BLaER1 (cell line): Measurements from ENCODE around the gene VPS35.
"Not testable (repeated sequence)": the region's sequence is repeated elsewhere in the genome, so short reads cannot be mapped to it uniquely, and the experiment has no call there.

Experiments
- H3K27ac ChIP-seq: shearing (Covaris generic); formaldehyde crosslinking; 2 replicates; pipeline ENCODE4 v1.8.1; 2022
- H3K27me3 ChIP-seq: shearing (Covaris generic); formaldehyde crosslinking; 2 replicates; pipeline ENCODE4 v1.8.1; 2022
- H3K36me3 ChIP-seq: shearing (Covaris generic); formaldehyde crosslinking; 2 replicates; pipeline ENCODE4 v1.8.1; 2022
- H3K4me1 ChIP-seq: shearing (Covaris generic); formaldehyde crosslinking; 2 replicates; pipeline ENCODE4 v1.8.1; 2022
- H3K4me2 ChIP-seq: shearing (Covaris generic); formaldehyde crosslinking; 2 replicates; pipeline ENCODE4 v1.8.1; 2022
- H3K4me3 ChIP-seq: shearing (Covaris generic); formaldehyde crosslinking; 2 replicates; pipeline ENCODE4 v1.8.1; 2022
- H3K9ac ChIP-seq: shearing (Covaris generic); formaldehyde crosslinking; 2 replicates; pipeline ENCODE4 v1.8.1; 2022
- H3K9me3 ChIP-seq: shearing (Covaris generic); formaldehyde crosslinking; 2 replicates; pipeline ENCODE4 v1.8.1; 2022
- H4K20me1 ChIP-seq: shearing (Covaris generic); formaldehyde crosslinking; 2 replicates; pipeline ENCODE4 v1.8.1; 2022
- Cebpa-rat ChIP-seq: shearing (Covaris generic); IDR thresholded peaks from 2 replicates; pipeline ENCODE4 v1.8.1; 2022

The VPS35 gene

DNA sequence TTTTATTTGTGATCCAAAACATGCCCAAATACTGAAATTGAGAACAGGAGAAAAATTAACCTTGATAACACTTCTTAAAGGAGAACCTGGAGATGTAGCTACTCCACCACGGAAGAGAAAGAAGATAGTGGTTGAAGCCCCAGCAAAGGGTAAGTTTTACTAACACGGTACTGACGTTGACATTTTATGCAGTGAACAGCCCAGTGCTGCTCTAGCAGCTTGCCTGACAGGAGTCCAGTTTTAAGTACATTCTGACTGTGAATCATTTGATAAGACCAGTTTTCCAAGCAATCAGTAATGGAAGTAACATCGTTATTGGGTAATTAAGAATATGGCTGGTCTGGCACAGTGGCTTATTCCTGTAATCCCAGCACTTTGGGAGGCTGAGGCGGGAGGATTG is 7.0 kb upstream of the VPS35 start:
- no peak overlapping the region for H3K9ac ChIP-seq
- H4K20me1 ChIP-seq, result peaks cover 12% of the 10 kb centered on the region
- no peak overlapping the region for H3K4me3 ChIP-seq
- no peak overlapping the region for H3K4me2 ChIP-seq
- H3K27me3 ChIP-seq, result no peaks in the 10 kb centered on the region
- TF ChIP-seq Cebpa-rat, result no peak
- H3K9me3 ChIP-seq, result no peaks in the 10 kb centered on the region
- H3K4me1 ChIP-seq, result peaks cover 16% of the 10 kb centered on the region
- H3K27ac ChIP-seq, result no peak overlapping the region
- H3K36me3 ChIP-seq, result peaks cover 76% of the 10 kb centered on the region

DNA sequence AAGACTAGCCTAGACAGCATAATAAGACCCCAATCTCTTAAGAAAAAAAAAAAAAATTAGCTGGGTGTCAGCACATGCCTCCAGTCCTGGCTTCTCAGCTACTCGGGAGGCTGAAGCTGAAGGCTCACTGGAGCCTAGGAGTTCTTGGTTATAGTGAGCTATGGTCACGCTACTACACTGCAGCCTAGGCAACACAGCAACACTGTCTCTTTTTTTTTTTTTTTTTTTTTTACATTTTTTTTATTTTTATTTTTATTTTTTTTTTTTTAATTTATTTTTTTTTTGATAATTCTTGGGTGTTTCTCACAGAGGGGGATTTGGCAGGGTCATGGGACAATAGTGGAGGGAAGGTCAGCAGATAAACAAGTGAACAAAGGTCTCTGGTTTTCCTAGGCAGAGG is 4.6 kb upstream of the VPS35 start:
- no peak overlapping the region for H3K27ac ChIP-seq
- H3K27me3 ChIP-seq, result no peaks in the 10 kb centered on the region
- peaks cover 57% of the 10 kb centered on the region for H3K36me3 ChIP-seq
- peaks cover 27% of the 10 kb centered on the region for H4K20me1 ChIP-seq
- no peak overlapping the region for H3K4me2 ChIP-seq
- TF ChIP-seq Cebpa-rat, result no peak
- H3K9me3 ChIP-seq, result no peaks in the 10 kb centered on the region
- no peak overlapping the region for H3K4me3 ChIP-seq
- H3K4me1 ChIP-seq, result peaks cover 23% of the 10 kb centered on the region
- H3K9ac ChIP-seq, result no peak overlapping the region

DNA sequence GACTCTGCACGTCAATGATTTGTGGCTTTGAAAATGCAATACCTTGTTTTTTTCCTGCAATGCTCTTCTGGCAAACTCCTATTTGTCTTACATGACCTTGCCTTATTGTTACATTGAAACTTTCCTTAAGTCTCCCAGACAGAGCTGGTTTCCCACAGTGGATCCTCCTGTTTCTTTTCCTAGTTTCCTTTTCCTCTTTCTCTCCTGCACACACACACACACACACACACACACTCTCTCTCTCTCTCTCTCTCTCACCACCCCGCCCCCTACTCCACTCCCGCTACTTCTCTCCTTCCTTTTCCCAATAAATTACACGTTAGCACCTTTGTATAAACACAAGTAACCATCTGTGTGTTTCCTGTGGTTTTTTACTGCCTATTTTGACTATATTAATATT is 2.7 kb upstream of the VPS35 start:
- Histone ChIP-seq H3K36me3 (peaks cover 38% of the 10 kb centered on the region), H3K4me3 (peak overlapping the region; percentile 86; the same call in 1 of the 2 replicates), H4K20me1 (peaks cover 46% of the 10 kb centered on the region), H3K27ac (no peak overlapping the region), H3K9me3 (no peaks in the 10 kb centered on the region), H3K4me2 (peak overlapping the region; percentile 83), H3K9ac (peak overlapping the region; percentile 88), H3K27me3 (no peaks in the 10 kb centered on the region), H3K4me1 (peaks cover 38% of the 10 kb centered on the region)
- TF ChIP-seq Cebpa-rat, result no peak

DNA sequence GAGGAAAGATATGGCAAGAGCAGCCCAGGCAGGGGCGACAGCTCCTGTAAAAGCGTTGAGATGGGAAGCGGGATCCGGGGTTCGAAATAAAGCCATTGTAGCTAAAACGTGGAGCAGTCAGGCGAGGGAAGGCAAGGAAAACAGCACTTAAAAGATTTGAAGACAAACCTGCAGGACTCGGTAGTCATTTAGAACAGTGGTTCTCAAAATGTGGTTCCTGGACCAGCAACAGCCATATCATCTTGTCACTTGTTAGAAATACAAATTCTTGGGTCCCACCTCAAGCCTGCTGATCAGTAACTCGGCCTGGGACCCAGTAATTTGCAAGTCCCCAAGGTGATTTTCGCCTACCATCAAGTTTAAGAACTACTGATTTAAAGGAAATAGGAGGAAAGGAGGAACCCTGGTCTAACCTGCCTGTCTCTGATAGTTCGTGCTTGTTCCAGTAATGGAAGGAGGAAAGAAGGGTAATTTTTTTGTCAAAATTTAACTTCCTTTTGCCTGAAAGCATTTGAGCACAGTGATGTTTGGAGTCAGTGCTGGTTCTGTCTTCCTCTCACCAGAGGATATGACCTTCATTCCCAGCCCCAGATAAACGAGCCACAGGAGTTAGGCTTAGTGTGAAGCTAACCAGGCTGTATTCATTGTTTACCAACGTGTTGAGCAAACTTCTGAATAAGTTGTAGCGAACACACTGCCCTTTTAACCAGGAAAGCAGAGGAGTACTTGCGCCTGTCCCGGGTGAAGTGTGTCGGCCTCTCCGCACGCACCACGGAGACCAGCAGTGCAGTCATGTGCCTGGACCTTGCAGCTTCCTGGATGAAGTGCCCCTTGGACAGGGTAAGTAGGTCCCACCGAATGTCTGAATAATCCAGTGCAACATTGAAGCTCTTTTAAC is 1.6 kb upstream of the VPS35 start:
- Histone ChIP-seq H3K9ac (peak overlapping the region; percentile 88), H3K4me1 (peaks cover 41% of the 10 kb centered on the region), H4K20me1 (peaks cover 58% of the 10 kb centered on the region), H3K27me3 (no peaks in the 10 kb centered on the region), H3K9me3 (no peaks in the 10 kb centered on the region), H3K36me3 (peaks cover 26% of the 10 kb centered on the region), H3K27ac (peak overlapping the region; percentile 82), H3K4me2 (peak overlapping the region; percentile 83), H3K4me3 (peak overlapping the region; percentile 86)
- TF ChIP-seq Cebpa-rat, result no peak

DNA sequence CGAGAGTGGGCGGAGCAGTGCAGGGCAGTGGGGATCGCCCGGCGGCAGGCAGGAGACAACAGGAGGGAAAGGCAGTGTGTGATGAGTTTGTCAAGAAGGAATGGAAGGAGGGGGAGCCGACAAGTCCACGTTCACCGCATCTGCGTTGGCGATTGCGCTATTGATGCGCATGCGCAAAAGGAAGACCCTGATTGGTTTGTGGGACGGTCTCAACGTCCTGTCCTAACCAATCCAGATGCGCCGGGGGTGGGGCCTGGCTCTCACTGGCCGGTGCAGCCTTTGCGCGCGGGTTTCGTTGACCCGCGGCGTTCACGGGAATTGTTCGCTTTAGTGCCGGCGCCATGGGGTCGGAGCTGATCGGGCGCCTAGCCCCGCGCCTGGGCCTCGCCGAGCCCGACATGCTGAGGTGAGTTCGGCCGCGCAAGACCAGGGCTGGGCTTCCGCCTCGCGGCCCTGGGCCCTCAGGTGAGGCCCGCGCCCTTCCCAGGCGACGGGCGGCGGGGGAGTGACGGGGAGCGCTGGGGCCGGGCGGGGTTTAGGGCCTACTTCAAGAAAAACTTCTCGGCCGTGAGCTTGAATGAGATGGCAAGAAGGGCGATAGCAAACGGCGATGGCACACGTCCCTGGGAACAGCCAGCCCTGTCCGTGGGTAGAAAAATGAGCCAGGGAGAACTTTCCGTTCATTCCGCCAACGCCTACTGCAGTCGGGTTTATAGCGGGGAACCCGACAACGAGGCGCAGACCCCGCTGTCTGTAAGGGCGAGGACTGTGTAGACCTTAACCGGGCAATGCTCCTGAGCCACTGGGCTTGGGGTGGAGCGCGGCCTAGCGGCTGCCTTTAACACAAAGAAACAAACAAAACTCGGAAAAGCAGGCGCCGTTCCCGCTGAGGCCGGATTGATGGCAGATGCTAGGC is 645 bp upstream of the VPS35 start, which contains the start of gene ORC6:
ORC6 (plus strand) TSS at position 295 of the 916 bp plus-strand sequence; CDS start at position 342, 47 bp downstream.
- H3K27ac ChIP-seq, result peak within 1 kb of the TSS; percentile 82
- H3K4me1 ChIP-seq, result peaks cover 41% of the 10 kb centered on the region
- peaks cover 17% of the 10 kb centered on the region for H3K36me3 ChIP-seq
- peak within 1 kb of the TSS; percentile 88 for H3K9ac ChIP-seq
- peak within 1 kb of the TSS; percentile 86 for H3K4me3 ChIP-seq
- H3K9me3 ChIP-seq, result no peaks in the 10 kb centered on the region
- peak within 1 kb of the TSS; percentile 92 for H3K4me2 ChIP-seq
- H3K27me3 ChIP-seq, result no peaks in the 10 kb centered on the region
- TF ChIP-seq Cebpa-rat, result no peak
- H4K20me1 ChIP-seq, result peaks cover 67% of the 10 kb centered on the region

DNA sequence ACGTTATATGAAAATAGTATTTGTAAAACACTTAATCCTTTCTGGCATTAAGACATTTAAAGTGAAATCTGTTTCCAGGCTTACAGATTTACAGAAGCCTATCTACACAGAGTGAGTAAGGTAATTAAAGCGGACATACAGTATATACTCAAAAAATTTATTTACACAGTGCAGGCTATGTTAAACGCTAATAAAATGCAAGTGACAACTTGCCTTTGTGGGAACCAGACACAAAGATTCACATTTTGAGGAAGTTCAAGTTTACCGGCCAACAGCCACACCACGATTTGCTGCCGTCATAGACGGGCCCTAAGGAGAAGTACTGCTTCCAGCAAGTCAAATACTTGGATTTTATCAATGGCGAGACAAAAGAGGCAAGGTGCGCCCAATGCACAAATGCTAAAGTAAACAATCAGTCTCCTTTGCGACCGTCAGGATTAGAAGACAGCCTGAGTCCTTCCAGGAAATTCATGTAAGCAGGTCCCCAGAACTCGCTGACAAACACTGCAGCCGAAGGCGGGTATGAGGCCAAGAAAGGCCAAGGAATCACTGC is 801 bp downstream of the VPS35 start:
- Histone ChIP-seq H3K4me1 (peaks cover 41% of the 10 kb centered on the region), H3K27ac (peak overlapping the region; percentile 82), H3K9me3 (no peaks in the 10 kb centered on the region), H3K9ac (peak overlapping the region; percentile 88), H3K36me3 (peaks cover 22% of the 10 kb centered on the region), H3K4me3 (peak overlapping the region; percentile 86), H3K27me3 (no peaks in the 10 kb centered on the region), H4K20me1 (peaks cover 82% of the 10 kb centered on the region), H3K4me2 (peak overlapping the region; percentile 92)
- no peak for TF ChIP-seq Cebpa-rat

DNA sequence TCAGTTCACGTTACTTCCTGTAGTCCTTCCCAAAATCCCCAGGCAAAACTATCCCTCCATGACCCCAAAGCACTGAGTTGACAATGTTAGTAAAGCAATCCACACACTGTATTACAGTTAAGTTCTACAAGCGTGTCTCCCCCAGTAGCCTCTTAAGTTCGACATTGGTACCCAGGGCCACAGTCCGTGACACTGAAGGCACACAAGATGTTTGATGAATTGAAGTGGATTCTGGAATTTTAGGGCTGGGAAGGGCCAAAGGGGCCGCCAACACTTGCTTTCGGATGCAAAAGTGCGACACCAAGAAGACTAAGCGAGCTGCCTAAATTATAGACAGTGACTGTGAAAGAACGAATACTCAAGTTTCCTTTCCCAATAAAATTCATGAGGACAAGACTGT is 1.5 kb downstream of the VPS35 start:
- Histone ChIP-seq H3K36me3 (peaks cover 20% of the 10 kb centered on the region), H3K4me3 (peak overlapping the region; percentile 86), H3K9ac (peak overlapping the region; percentile 88), H3K27me3 (no peaks in the 10 kb centered on the region), H4K20me1 (peaks cover 88% of the 10 kb centered on the region), H3K27ac (no peak overlapping the region), H3K9me3 (no peaks in the 10 kb centered on the region), H3K4me1 (peaks cover 40% of the 10 kb centered on the region), H3K4me2 (peak overlapping the region; percentile 92)
- TF ChIP-seq Cebpa-rat, result no peak

DNA sequence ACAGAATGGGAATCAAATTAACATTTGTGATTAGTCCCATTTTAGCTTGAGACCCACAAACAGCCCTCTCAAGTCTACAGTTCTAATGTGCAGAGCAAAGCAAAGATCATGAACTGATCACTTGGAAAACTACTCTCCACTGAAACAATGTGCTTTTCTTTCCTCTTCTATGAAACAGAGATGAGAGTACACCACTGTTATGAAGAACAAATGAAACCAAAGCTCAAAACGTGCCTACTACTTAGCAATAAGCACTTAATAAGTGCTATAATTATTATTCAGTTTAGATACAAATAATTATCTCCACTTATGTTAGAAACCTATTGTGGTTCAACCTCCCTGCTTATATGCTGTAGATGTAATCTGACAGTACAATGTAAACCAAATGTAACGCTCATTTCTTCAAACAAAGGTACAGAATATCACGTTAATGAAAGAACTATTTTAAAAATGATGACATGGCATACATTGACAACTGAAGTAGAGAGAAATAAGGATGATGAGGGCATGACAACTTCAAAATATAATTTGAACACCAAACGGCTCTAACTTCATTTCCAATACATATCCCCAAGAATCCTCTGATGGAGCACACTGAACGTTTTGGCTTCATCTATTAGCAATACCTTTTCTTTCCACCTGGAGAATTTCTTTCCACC is 2.0 kb downstream of the VPS35 start:
- H3K9me3 ChIP-seq, result no peaks in the 10 kb centered on the region
- H3K36me3 ChIP-seq, result peaks cover 25% of the 10 kb centered on the region
- peak overlapping the region; percentile 86 for H3K4me3 ChIP-seq
- H3K4me2 ChIP-seq, result peak overlapping the region; percentile 92
- H3K27me3 ChIP-seq, result no peaks in the 10 kb centered on the region
- H3K9ac ChIP-seq, result peak overlapping the region; percentile 88; the same call in 1 of the 2 replicates
- peaks cover 91% of the 10 kb centered on the region for H4K20me1 ChIP-seq
- H3K27ac ChIP-seq, result no peak overlapping the region
- H3K4me1 ChIP-seq, result peaks cover 34% of the 10 kb centered on the region
- no peak for TF ChIP-seq Cebpa-rat

DNA sequence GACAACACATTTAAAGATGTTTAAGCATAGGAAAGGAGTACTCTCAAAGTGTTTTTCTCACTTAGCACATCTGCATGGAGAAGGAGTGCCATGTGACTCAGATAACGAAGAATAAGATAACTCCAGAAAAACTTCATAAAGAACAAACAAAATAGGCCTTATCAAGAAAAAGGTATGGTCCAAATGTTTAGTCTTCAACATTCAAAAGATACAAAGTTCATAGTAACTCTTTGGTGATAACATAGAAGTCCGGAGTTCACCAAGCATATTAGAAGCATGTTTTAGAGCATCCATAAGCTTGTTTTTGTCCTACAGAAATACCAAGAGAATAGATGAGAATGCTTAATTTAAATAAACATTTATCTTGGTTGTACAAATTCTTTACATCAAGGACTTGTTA is 7.1 kb downstream of the VPS35 start:
- not testable (repeated sequence) for H3K27ac ChIP-seq, H3K9ac ChIP-seq, H3K27me3 ChIP-seq, H3K4me3 ChIP-seq, H3K9me3 ChIP-seq, H3K4me1 ChIP-seq, H3K4me2 ChIP-seq
- Histone ChIP-seq H3K36me3 (peaks cover 57% of the 10 kb centered on the region), H4K20me1 (peaks cover 64% of the 10 kb centered on the region)

DNA sequence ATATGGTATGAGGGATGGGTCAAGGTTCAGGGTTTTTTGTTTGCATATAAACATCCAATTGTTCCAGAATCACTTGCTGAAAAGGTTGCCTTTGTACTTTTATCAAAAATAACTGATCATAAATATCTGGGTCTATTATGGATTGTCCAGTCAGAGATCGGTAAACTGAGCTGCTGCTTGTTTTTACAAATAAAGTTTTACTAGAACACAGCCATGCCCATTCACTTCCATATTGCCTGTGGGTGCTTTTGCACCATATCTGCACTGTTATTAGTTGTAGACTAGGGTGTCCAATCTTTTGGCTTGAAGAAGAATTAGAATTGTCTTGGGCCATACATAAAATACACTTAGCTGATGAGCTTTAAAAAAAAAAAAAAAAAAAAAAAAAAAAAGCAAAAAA is 11.0 kb downstream of the VPS35 start:
- H3K9ac ChIP-seq, H3K9me3 ChIP-seq, H3K4me3 ChIP-seq, H3K27me3 ChIP-seq, H3K27ac ChIP-seq, H3K4me1 ChIP-seq, H3K4me2 ChIP-seq: not testable (repeated sequence)
- Histone ChIP-seq H3K36me3 (peaks cover 82% of the 10 kb centered on the region), H4K20me1 (peaks cover 25% of the 10 kb centered on the region; the same call in 1 of the 2 replicates)
